Neural cell (in vitro differentiated cells): ENCODE measurements around the gene WDR44. TPM values are rescaled to one million over a fixed set of nuclear protein-coding genes. Genes with fewer than 3 reads are reported as not detected.

Source experiments
- H2AFZ ChIP-seq: fragments of 200-600, 300-800 bp; sonication (generic), shearing (Covaris generic); 2 replicates; pipeline ENCODE4 v1.6.0; 2014; ENCODE audit warnings: low read depth, mild to moderate bottlenecking, antibody characterized with exemption, low read length, moderate library complexity
- H3F3A ChIP-seq: fragments of 200-600 bp; shearing (Covaris generic); 2 replicates; pipeline ENCODE4 v1.6.1; 2016; ENCODE audit warnings: mild to moderate bottlenecking, moderate library complexity, mixed read lengths, antibody characterized with exemption, low read length; ENCODE audit not compliant: insufficient read depth, poor library complexity, severe bottlenecking
- H3K27ac ChIP-seq: fragments of 200-600, 300-800 bp; sonication (generic), shearing (Covaris generic); 2 replicates; pipeline ENCODE4 v1.5.1; 2014; ENCODE audit warnings: mild to moderate bottlenecking, low read length, moderate library complexity
- H3K27me3 ChIP-seq: fragments of 300-800, 200-600 bp; sonication (generic), shearing (Covaris generic); 2 replicates; pipeline ENCODE4 v1.6.0; 2014; ENCODE audit warnings: mild to moderate bottlenecking, low read depth, low read length, moderate library complexity; ENCODE audit not compliant: insufficient read depth
- H3K36me3 ChIP-seq: fragments of 300-800, 200-600 bp; sonication (generic), shearing (Covaris generic); 2 replicates; pipeline ENCODE4 v1.5.1; 2014; ENCODE audit warnings: mild to moderate bottlenecking, antibody characterized with exemption, low read length, moderate library complexity; ENCODE audit not compliant: insufficient read depth
- H3K4me2 ChIP-seq: fragments of 300-800, 200-600 bp; sonication (generic), shearing (Covaris generic); 2 replicates; pipeline ENCODE4 v1.6.0; 2014; ENCODE audit warnings: mild to moderate bottlenecking, low read length
- H3K4me3 ChIP-seq: fragments of 300-800, 200-600 bp; sonication (generic), shearing (Covaris generic); 2 replicates; pipeline ENCODE4 v1.5.1; 2014; ENCODE audit warnings: mild to moderate bottlenecking, low read length, moderate library complexity
- H3K79me2 ChIP-seq: fragments of 200-600 bp; shearing (Covaris generic); replicated peaks from 2 replicates; pipeline ENCODE4 v1.6.0; 2014; ENCODE audit warnings: mild to moderate bottlenecking, low read length, moderate library complexity; ENCODE audit not compliant: insufficient read depth
- H3K9ac ChIP-seq: fragments of 300-800, 200-600 bp; sonication (generic), shearing (Covaris generic); 2 replicates; pipeline ENCODE4 v1.6.1; 2016; ENCODE audit warnings: mild to moderate bottlenecking, low read length, mixed read lengths
- H3K9me2 ChIP-seq: fragments of 200-600 bp; shearing (Covaris generic); 2 replicates; pipeline ENCODE4 v1.6.1; 2016; ENCODE audit warnings: mild to moderate bottlenecking, low read length, mixed read lengths; ENCODE audit not compliant: insufficient read depth
- H3K9me3 ChIP-seq: fragments of 200-600, 300-800 bp; sonication (generic), shearing (Covaris generic); 2 replicates; pipeline ENCODE4 v1.6.1; 2016; ENCODE audit warnings: mild to moderate bottlenecking, mixed run types, low read length, moderate library complexity, mixed read lengths
- H4K20me1 ChIP-seq: fragments of 200-600 bp; shearing (Covaris generic); 2 replicates; pipeline ENCODE4 v1.6.1; 2016; ENCODE audit warnings: mild to moderate bottlenecking, mixed run types; ENCODE audit not compliant: insufficient read depth
- EP300 ChIP-seq: fragments of 450-650 bp; conservative IDR thresholded peaks from 2 replicates; pipeline ENCODE4 v1.6.1; 2014; ENCODE audit warnings: antibody characterized with exemption, mild to moderate bottlenecking, moderate library complexity; ENCODE audit not compliant: poor library complexity, severe bottlenecking
- EZH2 ChIP-seq: fragments of 200-600, 300-800 bp; shearing (Covaris generic), sonication (generic); IDR thresholded peaks from 2 replicates; pipeline ENCODE4 v1.6.1; 2014; ENCODE audit warnings: antibody characterized with exemption, low read length, borderline replicate concordance, mild to moderate bottlenecking; ENCODE audit not compliant: insufficient read depth, poor library complexity, severe bottlenecking
- MXI1 ChIP-seq: fragments of 450-650 bp; conservative IDR thresholded peaks from 2 replicates; pipeline ENCODE4 v1.6.1; 2014; ENCODE audit warnings: antibody characterized with exemption, mild to moderate bottlenecking; ENCODE audit not compliant: poor library complexity, severe bottlenecking
- POLR2AphosphoS5 ChIP-seq: IDR thresholded peaks from 2 replicates; pipeline ENCODE4 v1.6.1; 2012
- RAD21 ChIP-seq: fragments of 450-650 bp; conservative IDR thresholded peaks from 2 replicates; pipeline ENCODE4 v1.6.1; 2014; ENCODE audit warnings: antibody characterized with exemption, mild to moderate bottlenecking, moderate library complexity
- SMC3 ChIP-seq: fragments of 450-650 bp; conservative IDR thresholded peaks from 2 replicates; pipeline ENCODE4 v1.6.1; 2014; ENCODE audit warnings: antibody characterized with exemption, mild to moderate bottlenecking, moderate library complexity; ENCODE audit not compliant: poor library complexity
- TAF1 ChIP-seq: IDR thresholded peaks from 2 replicates; pipeline ENCODE4 v1.6.1; 2012; ENCODE audit warnings: low read depth
- polyA plus RNA-seq: library from polyadenylated mRNA; depleted of rRNA; stranded (reverse); fragments of >200 nt; gene quantifications from 2 replicates; pipeline ENCODE4 v1.2.3, GENCODE V29; 2014
- TF ChIP-seq, protein P1 (sequence below): fragments of 450-650 bp; IDR thresholded peaks from 2 replicates; pipeline ENCODE4 v1.5.1; 2014; ENCODE audit warnings: antibody characterized with exemption, mild to moderate bottlenecking, moderate library complexity; ENCODE audit not compliant: poor library complexity, severe bottlenecking
- TF ChIP-seq, protein P2 (sequence below): IDR thresholded peaks from 2 replicates; pipeline ENCODE4 v1.6.1; 2012; ENCODE audit warnings: borderline replicate concordance

The WDR44 gene
- polyA plus RNA-seq, 1 donor from 2014 or later = 19.3 TPM

DNA sequence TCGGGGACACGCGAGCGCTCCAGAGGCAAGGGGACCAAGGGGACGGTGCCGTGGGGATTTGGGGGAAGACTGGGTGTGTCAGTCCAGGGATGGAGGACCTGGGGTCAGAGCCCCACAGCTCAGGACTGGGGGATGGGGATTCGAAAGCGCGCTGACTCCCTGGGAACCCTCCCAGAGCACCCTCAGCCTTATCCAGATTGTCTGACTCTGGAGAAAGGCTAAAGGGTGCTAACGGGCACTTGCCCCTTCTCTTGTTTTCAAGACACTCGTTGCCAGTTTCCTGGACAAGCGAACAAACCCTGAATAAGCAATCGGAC, 150.8 kb downstream of the WDR44 start:
- Histone ChIP-seq H3K36me3 (no peaks in the 10 kb centered on the region), H3K9ac (peak overlapping the region; percentile 70), H3K9me3 (no peaks in the 10 kb centered on the region), H3K79me2 (peaks cover 19% of the 10 kb centered on the region), H3K27me3 (no peaks in the 10 kb centered on the region), H3K27ac (no peak overlapping the region), H2AFZ (peak overlapping the region; percentile 40), H4K20me1 (no peaks in the 10 kb centered on the region), H3K9me2 (no peaks in the 10 kb centered on the region), H3F3A (no peaks in the 10 kb centered on the region), H3K4me2 (peak overlapping the region; percentile 48), H3K4me3 (peak overlapping the region; percentile 77)
- TF ChIP-seq MXI1 = no peak
- TF ChIP-seq EP300 = no peak
- TF ChIP-seq, protein P1, sequence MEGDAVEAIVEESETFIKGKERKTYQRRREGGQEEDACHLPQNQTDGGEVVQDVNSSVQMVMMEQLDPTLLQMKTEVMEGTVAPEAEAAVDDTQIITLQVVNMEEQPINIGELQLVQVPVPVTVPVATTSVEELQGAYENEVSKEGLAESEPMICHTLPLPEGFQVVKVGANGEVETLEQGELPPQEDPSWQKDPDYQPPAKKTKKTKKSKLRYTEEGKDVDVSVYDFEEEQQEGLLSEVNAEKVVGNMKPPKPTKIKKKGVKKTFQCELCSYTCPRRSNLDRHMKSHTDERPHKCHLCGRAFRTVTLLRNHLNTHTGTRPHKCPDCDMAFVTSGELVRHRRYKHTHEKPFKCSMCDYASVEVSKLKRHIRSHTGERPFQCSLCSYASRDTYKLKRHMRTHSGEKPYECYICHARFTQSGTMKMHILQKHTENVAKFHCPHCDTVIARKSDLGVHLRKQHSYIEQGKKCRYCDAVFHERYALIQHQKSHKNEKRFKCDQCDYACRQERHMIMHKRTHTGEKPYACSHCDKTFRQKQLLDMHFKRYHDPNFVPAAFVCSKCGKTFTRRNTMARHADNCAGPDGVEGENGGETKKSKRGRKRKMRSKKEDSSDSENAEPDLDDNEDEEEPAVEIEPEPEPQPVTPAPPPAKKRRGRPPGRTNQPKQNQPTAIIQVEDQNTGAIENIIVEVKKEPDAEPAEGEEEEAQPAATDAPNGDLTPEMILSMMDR = no peak
- TF ChIP-seq, protein P2, sequence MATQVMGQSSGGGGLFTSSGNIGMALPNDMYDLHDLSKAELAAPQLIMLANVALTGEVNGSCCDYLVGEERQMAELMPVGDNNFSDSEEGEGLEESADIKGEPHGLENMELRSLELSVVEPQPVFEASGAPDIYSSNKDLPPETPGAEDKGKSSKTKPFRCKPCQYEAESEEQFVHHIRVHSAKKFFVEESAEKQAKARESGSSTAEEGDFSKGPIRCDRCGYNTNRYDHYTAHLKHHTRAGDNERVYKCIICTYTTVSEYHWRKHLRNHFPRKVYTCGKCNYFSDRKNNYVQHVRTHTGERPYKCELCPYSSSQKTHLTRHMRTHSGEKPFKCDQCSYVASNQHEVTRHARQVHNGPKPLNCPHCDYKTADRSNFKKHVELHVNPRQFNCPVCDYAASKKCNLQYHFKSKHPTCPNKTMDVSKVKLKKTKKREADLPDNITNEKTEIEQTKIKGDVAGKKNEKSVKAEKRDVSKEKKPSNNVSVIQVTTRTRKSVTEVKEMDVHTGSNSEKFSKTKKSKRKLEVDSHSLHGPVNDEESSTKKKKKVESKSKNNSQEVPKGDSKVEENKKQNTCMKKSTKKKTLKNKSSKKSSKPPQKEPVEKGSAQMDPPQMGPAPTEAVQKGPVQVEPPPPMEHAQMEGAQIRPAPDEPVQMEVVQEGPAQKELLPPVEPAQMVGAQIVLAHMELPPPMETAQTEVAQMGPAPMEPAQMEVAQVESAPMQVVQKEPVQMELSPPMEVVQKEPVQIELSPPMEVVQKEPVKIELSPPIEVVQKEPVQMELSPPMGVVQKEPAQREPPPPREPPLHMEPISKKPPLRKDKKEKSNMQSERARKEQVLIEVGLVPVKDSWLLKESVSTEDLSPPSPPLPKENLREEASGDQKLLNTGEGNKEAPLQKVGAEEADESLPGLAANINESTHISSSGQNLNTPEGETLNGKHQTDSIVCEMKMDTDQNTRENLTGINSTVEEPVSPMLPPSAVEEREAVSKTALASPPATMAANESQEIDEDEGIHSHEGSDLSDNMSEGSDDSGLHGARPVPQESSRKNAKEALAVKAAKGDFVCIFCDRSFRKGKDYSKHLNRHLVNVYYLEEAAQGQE = no peak
- no peak for TF ChIP-seq POLR2AphosphoS5
- TF ChIP-seq SMC3 = no peak
- TF ChIP-seq EZH2 = no peak
- no peak for TF ChIP-seq TAF1
- no peak for TF ChIP-seq RAD21

DNA sequence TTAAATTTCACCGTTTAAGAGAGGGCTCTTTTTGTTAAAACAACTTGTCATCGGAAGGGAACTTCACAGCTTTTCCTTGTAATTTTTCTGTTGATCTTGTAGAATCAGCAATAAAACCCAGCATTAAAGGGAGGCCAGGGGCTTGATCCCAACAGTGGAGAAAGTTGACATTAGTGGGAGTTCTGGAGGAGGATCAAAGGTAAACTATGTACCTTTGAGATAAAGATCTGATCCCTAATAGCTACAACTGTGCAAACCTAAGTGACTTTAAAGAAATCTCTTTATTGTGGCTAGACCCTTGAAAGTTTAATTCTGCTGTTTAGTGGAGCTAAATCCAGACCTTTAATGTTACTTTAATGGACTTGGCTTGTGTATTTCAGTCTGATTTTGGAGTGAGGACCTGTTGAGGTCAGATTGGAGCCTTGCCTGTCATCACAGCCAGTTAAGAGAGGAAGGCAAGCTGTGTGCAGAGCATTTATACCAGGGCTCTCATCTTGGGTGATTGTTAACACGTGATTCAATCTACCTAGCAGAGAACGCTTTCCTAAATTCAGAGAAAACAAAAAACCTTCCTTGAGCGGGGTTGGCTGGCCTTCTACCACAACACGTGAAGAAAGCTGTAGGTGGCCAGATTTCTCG, 151.4 kb downstream of the WDR44 start:
- H2AFZ ChIP-seq = no peak overlapping the region
- no peaks in the 10 kb centered on the region for H3K27me3 ChIP-seq
- no peaks in the 10 kb centered on the region for H3F3A ChIP-seq
- no peaks in the 10 kb centered on the region for H4K20me1 ChIP-seq
- H3K79me2 ChIP-seq = peaks cover 19% of the 10 kb centered on the region
- peak overlapping the region; percentile 70 for H3K9ac ChIP-seq
- no peaks in the 10 kb centered on the region for H3K36me3 ChIP-seq
- H3K9me3 ChIP-seq = no peaks in the 10 kb centered on the region
- H3K27ac ChIP-seq = no peak overlapping the region
- no peaks in the 10 kb centered on the region for H3K9me2 ChIP-seq
- peak overlapping the region; percentile 77 for H3K4me3 ChIP-seq
- TF ChIP-seq POLR2AphosphoS5 = no peak
- no peak for TF ChIP-seq RAD21
- no peak for TF ChIP-seq MXI1
- TF ChIP-seq EZH2 = no peak
- TF ChIP-seq SMC3 = no peak
- TF ChIP-seq, protein P2 = no peak
- TF ChIP-seq TAF1 = no peak
- no peak for TF ChIP-seq EP300
- TF ChIP-seq, protein P1 = no peak
- peak overlapping the region; percentile 48 for H3K4me2 ChIP-seq
